Vagina (tissue), 2 donors: ENCODE data around the gene MTMR3. TPM values are rescaled to one million over a fixed set of nuclear protein-coding genes. Genes with fewer than 3 reads are reported as not detected.

Experiments
- DNase-seq, 2 donors: peaks; one replicate each; pipeline ENCODE4 v3.0.0-alpha.2; 2017; ENCODE audit errors: extremely low spot score in 2 of 2
- H3K27ac ChIP-seq: fragments of 200-600 bp; sonication (generic); one replicate; pipeline ENCODE4 v1.5.1; 2019
- H3K27me3 ChIP-seq: fragments of 200-600 bp; sonication (generic); one replicate; pipeline ENCODE4 v1.5.1; 2019
- H3K36me3 ChIP-seq, 2 donors: fragments of 200-600 bp; sonication (generic); one replicate each; pipeline ENCODE4 v1.5.1; 2017 to 2019
- H3K4me1 ChIP-seq: fragments of 200-600 bp; sonication (generic); one replicate; pipeline ENCODE4 v1.5.1; 2019
- H3K4me3 ChIP-seq, 2 donors: fragments of 200-600 bp; sonication (generic); 1 replicate in 1 of 2; 2 replicates in 1 of 2; pipeline ENCODE4 v1.5.1; 2016 to 2019
- H3K9me3 ChIP-seq: fragments of 200-600 bp; sonication (generic); one replicate; pipeline ENCODE4 v1.5.1; 2019
- CTCF ChIP-seq, 3 experiments: fragments of 450-650 bp in 2 of 3; fragments of 200-600 bp in 1 of 3; sonication (generic) in 1 of 3; IDR thresholded peaks; one replicate each; pipeline ENCODE4 v1.5.1; 2017 to 2019; ENCODE audit warnings: antibody characterized with exemption in 3 of 3, mild to moderate bottlenecking in 2 of 3, moderate library complexity in 2 of 3
- POLR2A ChIP-seq, 2 donors: fragments of 450-650 bp; IDR thresholded peaks; one replicate each; pipeline ENCODE4 v1.6.1; 2017; ENCODE audit warnings: antibody characterized with exemption in 2 of 2, mild to moderate bottlenecking in 2 of 2, moderate library complexity in 2 of 2
- POLR2AphosphoS5 ChIP-seq, 2 donors: sonication (generic); formaldehyde crosslinking; IDR thresholded peaks; one replicate each; pipeline ENCODE4 v1.9.0; 2017; ENCODE audit warnings: antibody characterized with exemption in 2 of 2, mild to moderate bottlenecking in 2 of 2, low read depth in 1 of 2; ENCODE audit not compliant: insufficient read depth in 1 of 2
- intact Hi-C: fragments of 100-400 bp; cut with DNase I; formaldehyde crosslinking; loops from one replicate; pipeline ENCODE4 v1.15.1; 2023
- total RNA-seq: library from RNA; depleted of rRNA; stranded (reverse); fragments of >200 nt; gene quantifications from one replicate; pipeline ENCODE4 v1.2.3, GENCODE V29; 2016

Gene MTMR3
- total RNA-seq, 1 donor from 2014 or later, result 66.8 TPM

- peaks cover 0 to 22% of the 10 kb centered on the region in 2 donors for H3K36me3 ChIP-seq
- intact Hi-C loops, result no loop called here
Measured at GRCh38 chr22:29989446-29989845, 106.5 kb downstream of the MTMR3 start.

GRCh38 chr22:29992341-29993275, 109.6 kb downstream of the MTMR3 start:
- no peak overlapping the region for H3K27ac ChIP-seq
- TF ChIP-seq POLR2A (IDR thresholded peaks at IDR 0.05) (no peak), POLR2AphosphoS5 (IDR thresholded peaks at IDR 0.05; ENCODE audit: insufficient read depth in 1 of 2, low read depth in 1 of 2) (no peak), CTCF (IDR thresholded peaks at IDR 0.05) (no peak)
- no peaks in the 10 kb centered on the region for H3K27me3 ChIP-seq
- H3K9me3 ChIP-seq, result no peaks in the 10 kb centered on the region
- no peak for DNase-seq
- no peak overlapping the region for H3K4me3 ChIP-seq
- peaks cover 0 to 22% of the 10 kb centered on the region in 2 donors for H3K36me3 ChIP-seq
- intact Hi-C loops, result no loop called here
- H3K4me1 ChIP-seq, result peaks cover 23% of the 10 kb centered on the region

More at GRCh38 chr22:29989446-29989845, 106.5 kb downstream of the MTMR3 start:
- Histone ChIP-seq H3K9me3 (no peaks in the 10 kb centered on the region), H3K27ac (no peak overlapping the region), H3K4me3 (no peak overlapping the region), H3K4me1 (peaks cover 15% of the 10 kb centered on the region), H3K27me3 (no peaks in the 10 kb centered on the region)
- no peak for DNase-seq
- TF ChIP-seq CTCF (IDR thresholded peaks at IDR 0.05), result no peak

DNA sequence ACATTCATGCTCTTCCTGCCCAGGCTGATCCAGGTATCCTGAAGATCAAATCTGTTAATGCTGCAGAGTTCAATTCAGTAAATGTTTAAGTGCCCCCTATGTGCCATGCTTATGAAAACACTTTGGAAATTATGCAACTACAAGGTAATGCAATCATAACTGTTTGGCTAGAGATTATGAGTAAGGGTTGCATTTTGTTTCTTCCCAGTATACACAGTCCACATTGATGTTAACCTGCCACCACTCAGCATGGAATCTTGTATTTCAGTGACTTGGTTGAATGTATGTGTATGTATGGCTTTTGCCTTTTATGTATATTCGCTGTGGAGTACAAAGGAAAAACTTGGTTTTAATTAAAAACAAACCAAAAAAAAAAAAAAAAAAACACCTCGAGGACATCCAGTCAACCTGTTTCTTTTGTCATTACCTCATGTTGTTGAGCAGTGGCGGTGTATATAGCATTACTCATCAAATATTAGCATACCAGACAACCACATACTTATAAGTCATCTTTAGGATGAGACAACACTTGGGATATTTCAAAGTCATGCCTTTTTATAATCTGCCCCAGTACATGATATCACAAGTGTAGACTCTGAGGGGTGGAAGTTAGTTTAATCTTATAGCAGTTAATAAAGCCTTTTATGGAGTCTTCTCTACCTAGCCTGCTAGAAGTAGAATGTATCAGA, 111.2 kb downstream of the MTMR3 start:
- TF ChIP-seq POLR2A (IDR thresholded peaks at IDR 0.05) (no peak), POLR2AphosphoS5 (IDR thresholded peaks at IDR 0.05; ENCODE audit: insufficient read depth in 1 of 2, low read depth in 1 of 2) (no peak), CTCF (IDR thresholded peaks at IDR 0.05) (no peak)
- Histone ChIP-seq H3K9me3 (no peaks in the 10 kb centered on the region), H3K36me3 (peaks cover 0 to 27% of the 10 kb centered on the region in 2 donors), H3K27ac (no peak overlapping the region), H3K27me3 (no peaks in the 10 kb centered on the region), H3K4me3 (no peak overlapping the region), H3K4me1 (peaks cover 23% of the 10 kb centered on the region)
- no peak for DNase-seq
- intact Hi-C loops, result no loop called here

GRCh38 chr22:29994943-29995342, 112.0 kb downstream of the MTMR3 start:
- Histone ChIP-seq H3K36me3 (peaks cover 0 to 24% of the 10 kb centered on the region in 2 donors), H3K4me1 (peaks cover 23% of the 10 kb centered on the region), H3K27ac (no peak overlapping the region), H3K27me3 (no peaks in the 10 kb centered on the region), H3K4me3 (no peak overlapping the region), H3K9me3 (no peaks in the 10 kb centered on the region)
- intact Hi-C loops, result no loop called here
- no peak for DNase-seq
- TF ChIP-seq CTCF (IDR thresholded peaks at IDR 0.05) (no peak), POLR2A (IDR thresholded peaks at IDR 0.05) (no peak), POLR2AphosphoS5 (IDR thresholded peaks at IDR 0.05; ENCODE audit: insufficient read depth in 1 of 2, low read depth in 1 of 2) (no peak)
